ENCODE results near the gene BTF3. TPM values are rescaled to one million over a fixed set of nuclear protein-coding genes. Genes with fewer than 3 reads are reported as not detected.
A peak's percentile ranks its signal among the peaks of the same experiment; 100 is the strongest.

BTF3 gene
- total and polyA plus RNA-seq, 2 of the 13 experiments (the other 11 are each of a cell fraction or from before 2014, with no cell fraction given) = 557 to 698 TPM

DNA sequence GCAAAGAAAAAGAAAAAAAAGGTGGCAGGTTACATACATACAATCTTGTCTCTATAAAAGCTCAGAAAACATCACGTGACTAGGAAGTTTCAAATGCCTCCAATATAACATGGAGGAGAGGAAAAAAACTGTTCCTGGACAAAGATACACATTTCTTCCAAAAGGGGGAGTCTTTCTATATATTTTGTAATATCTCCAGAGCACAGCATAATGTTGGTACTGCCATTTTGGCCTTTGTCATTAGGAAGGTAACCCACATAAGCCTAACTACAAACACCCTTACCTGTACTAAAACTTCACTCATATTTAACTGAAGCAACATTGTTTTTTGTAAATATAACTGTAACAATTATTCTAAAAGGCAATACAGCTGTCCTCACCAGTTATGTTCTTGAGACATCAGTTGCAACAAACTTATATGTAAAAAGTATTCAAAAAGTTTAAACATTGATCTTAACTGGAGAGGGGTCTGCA, 1.2 kb upstream of the BTF3 start (continued):
- TF ChIP-seq SOX13 (IDR thresholded peaks at IDR 0.05) = no peak
- peak in 1 of 2 experiments; percentile 14; a peak in 1 of 4 replicates for TF ChIP-seq SOX13 (CRISPR knock-in tag; conservative IDR thresholded peaks at IDR 0.05 in 1 of 2, IDR thresholded peaks at IDR 0.05 in 1 of 2)
- TF ChIP-seq TCF12 (IDR thresholded peaks at IDR 0.05) = no peak
- TF ChIP-seq TCF12 (CRISPR knock-in tag; IDR thresholded peaks at IDR 0.05) = no peak
- peak; percentile 52; the same call in 1 of the 2 replicates for TF ChIP-seq DRAP1 (CRISPR knock-in tag; IDR thresholded peaks at IDR 0.05)
- no peak for TF ChIP-seq JUND (CRISPR knock-in tag; IDR thresholded peaks at IDR 0.05)
- peak; percentile 74 for TF ChIP-seq KAT8 (CRISPR knock-in tag; IDR thresholded peaks at IDR 0.05)
- TF ChIP-seq ERF (CRISPR knock-in tag; IDR thresholded peaks at IDR 0.05) = no peak
- peak; percentile 71 for TF ChIP-seq CEBPG (CRISPR knock-in tag; IDR thresholded peaks at IDR 0.05)

GRCh38 chr5:73497497-73498056, 665 bp upstream of the BTF3 start:
- intact Hi-C loops (cut with micrococcal nuclease; ENCODE audit: unreplicated experiment) = loop anchor here (5.0 kb wide), 1 partner anchor 45 kb away; no protein-coding TSS in a partner anchor
- DNase-seq (ENCODE audit: low spot score) (no peak), FAIRE-seq (no peak), ATAC-seq (peak; percentile 2; the same call in 1 of the 3 replicates)
- H3K4me2 ChIP-seq (ENCODE audit: low read depth, low read length) = peak overlapping the region; percentile 87
- H3K9ac ChIP-seq (ENCODE audit: insufficient read depth, low read depth, low read length) = peak overlapping the region; percentile 99
- BruUV-seq (replicated peaks) = TSS peak; percentile 92
- peak overlapping the region; percentile 92 for H3K27ac ChIP-seq (ENCODE audit: extremely low read length, insufficient read depth, low read length)
- H3K27me3 ChIP-seq (ENCODE audit: control insufficient read depth in 1 of 2, insufficient read depth in 2 of 2, low read length in 2 of 2) = no peaks in the 10 kb centered on the region; a peak in 2 of 5 replicates
- POLR2A ChIA-PET = interaction anchor here (0.8 to 2.4 kb wide), 9 partner anchors 10 to 127 kb away, joined by 3 to 14 read pairs (median 6); partner anchors contain the start of genes ANKRA2 and UTP15
- H3K36me3 ChIP-seq (replicated peaks in 1 of 2; ENCODE audit: control insufficient read depth in 1 of 2, insufficient read depth in 2 of 2, low read length in 2 of 2) = peaks cover 3 to 16% of the 10 kb centered on the region in 2 experiments; a peak in 4 of 5 replicates
- H4K20me1 ChIP-seq (ENCODE audit: insufficient read depth, low read length) = peaks cover 37% of the 10 kb centered on the region
- peaks cover 43% of the 10 kb centered on the region for H3K79me2 ChIP-seq (ENCODE audit: insufficient read depth, low read length)
- 7% methylated on average over 16 of the region's 16 CpGs for WGBS (ENCODE audit: low lambda C conversion rate)
- H3K9me3 ChIP-seq (ENCODE audit: low read length) = no peaks in the 10 kb centered on the region
- peaks cover 40% of the 10 kb centered on the region for H3K4me1 ChIP-seq (ENCODE audit: insufficient read depth, low read length)
- in situ Hi-C loops (cut with HindIII; ENCODE audit: extremely low pct_ligation_motif_present, low pct_unique_long_range_greater_than_20kb) = no loop called here
- CTCF ChIA-PET (ENCODE audit: low intra/inter-chr PET ratio, low total read pairs) = no interaction called here
- peak overlapping the region; percentile 83 to 100 (median 99) for H3K4me3 ChIP-seq (replicated peaks in 1 of 3; ENCODE audit: insufficient read depth in 1 of 3, low read depth in 2 of 3, low read length in 3 of 3)
- H2AFZ ChIP-seq (ENCODE audit: low read length) = peak overlapping the region; percentile 74
- no peak for TF ChIP-seq RXRB (CRISPR knock-in tag; IDR thresholded peaks at IDR 0.05; ENCODE audit: borderline replicate concordance)
- TF ChIP-seq ZNF562 (CRISPR knock-in tag; IDR thresholded peaks at IDR 0.05; ENCODE audit: borderline replicate concordance) = no peak
- TF ChIP-seq NONO (IDR thresholded peaks at IDR 0.05) = no peak
- TF ChIP-seq NONO (CRISPR knock-in tag; conservative IDR thresholded peaks at IDR 0.05) = peak; percentile 11; the same call in 1 of the 2 replicates
- TF ChIP-seq, protein P1, sequence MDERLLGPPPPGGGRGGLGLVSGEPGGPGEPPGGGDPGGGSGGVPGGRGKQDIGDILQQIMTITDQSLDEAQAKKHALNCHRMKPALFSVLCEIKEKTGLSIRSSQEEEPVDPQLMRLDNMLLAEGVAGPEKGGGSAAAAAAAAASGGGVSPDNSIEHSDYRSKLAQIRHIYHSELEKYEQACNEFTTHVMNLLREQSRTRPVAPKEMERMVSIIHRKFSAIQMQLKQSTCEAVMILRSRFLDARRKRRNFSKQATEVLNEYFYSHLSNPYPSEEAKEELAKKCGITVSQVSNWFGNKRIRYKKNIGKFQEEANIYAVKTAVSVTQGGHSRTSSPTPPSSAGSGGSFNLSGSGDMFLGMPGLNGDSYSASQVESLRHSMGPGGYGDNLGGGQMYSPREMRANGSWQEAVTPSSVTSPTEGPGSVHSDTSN (CRISPR knock-in tag; IDR thresholded peaks at IDR 0.05) = no peak
- TF ChIP-seq KDM5B (CRISPR knock-in tag; IDR thresholded peaks at IDR 0.05; ENCODE audit: borderline replicate concordance) = no peak
- no peak for TF ChIP-seq POLR2G (IDR thresholded peaks at IDR 0.05; ENCODE audit: low read depth, low read length)
- no peak for TF ChIP-seq POGZ (CRISPR knock-in tag; IDR thresholded peaks at IDR 0.05)
- TF ChIP-seq, protein P2, sequence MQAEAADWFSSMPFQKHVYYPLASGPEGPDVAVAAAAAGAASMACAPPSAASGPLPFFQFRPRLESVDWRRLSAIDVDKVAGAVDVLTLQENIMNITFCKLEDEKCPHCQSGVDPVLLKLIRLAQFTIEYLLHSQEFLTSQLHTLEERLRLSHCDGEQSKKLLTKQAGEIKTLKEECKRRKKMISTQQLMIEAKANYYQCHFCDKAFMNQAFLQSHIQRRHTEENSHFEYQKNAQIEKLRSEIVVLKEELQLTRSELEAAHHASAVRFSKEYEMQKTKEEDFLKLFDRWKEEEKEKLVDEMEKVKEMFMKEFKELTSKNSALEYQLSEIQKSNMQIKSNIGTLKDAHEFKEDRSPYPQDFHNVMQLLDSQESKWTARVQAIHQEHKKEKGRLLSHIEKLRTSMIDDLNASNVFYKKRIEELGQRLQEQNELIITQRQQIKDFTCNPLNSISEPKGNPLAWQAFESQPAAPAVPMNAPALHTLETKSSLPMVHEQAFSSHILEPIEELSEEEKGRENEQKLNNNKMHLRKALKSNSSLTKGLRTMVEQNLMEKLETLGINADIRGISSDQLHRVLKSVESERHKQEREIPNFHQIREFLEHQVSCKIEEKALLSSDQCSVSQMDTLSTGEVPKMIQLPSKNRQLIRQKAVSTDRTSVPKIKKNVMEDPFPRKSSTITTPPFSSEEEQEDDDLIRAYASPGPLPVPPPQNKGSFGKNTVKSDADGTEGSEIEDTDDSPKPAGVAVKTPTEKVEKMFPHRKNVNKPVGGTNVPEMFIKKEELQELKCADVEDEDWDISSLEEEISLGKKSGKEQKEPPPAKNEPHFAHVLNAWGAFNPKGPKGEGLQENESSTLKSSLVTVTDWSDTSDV (CRISPR knock-in tag; IDR thresholded peaks at IDR 0.05) = no peak
- TF ChIP-seq, protein P3, sequence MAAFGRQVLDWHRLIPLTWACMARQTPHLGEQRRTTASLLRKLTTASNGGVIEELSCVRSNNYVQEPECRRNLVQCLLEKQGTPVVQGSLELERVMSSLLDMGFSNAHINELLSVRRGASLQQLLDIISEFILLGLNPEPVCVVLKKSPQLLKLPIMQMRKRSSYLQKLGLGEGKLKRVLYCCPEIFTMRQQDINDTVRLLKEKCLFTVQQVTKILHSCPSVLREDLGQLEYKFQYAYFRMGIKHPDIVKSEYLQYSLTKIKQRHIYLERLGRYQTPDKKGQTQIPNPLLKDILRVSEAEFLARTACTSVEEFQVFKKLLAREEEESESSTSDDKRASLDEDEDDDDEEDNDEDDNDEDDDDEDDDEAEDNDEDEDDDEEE (CRISPR knock-in tag; IDR thresholded peaks at IDR 0.05) = peak; percentile 13; the same call in 1 of the 2 replicates
- TF ChIP-seq ZFY (CRISPR knock-in tag; IDR thresholded peaks at IDR 0.05) = no peak
